ENCODE data around the gene PDE4D.
A peak's percentile ranks its signal among the peaks of the same experiment; 100 is the strongest.

Gene PDE4D

DNA sequence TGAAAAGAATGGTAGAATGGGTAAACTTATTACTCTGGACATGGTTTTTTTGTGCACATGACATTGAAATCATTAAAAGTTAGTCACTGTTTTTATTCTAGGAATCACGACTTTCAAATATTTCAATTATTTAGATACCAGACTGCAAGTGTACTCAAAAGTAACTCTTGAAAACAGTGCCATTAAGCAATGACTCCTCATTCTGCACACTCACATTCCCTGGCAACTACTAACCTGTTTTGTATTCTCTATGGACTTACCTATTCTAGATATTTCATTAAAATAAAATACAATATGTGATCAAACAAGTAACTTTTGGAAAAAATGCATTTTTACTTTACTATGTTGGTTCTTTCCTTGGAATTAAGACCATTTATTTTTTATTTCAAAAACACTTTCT, 607.0 kb downstream of the PDE4D start:
- no peak for DNase-seq (ENCODE audit: low spot score)

DNA sequence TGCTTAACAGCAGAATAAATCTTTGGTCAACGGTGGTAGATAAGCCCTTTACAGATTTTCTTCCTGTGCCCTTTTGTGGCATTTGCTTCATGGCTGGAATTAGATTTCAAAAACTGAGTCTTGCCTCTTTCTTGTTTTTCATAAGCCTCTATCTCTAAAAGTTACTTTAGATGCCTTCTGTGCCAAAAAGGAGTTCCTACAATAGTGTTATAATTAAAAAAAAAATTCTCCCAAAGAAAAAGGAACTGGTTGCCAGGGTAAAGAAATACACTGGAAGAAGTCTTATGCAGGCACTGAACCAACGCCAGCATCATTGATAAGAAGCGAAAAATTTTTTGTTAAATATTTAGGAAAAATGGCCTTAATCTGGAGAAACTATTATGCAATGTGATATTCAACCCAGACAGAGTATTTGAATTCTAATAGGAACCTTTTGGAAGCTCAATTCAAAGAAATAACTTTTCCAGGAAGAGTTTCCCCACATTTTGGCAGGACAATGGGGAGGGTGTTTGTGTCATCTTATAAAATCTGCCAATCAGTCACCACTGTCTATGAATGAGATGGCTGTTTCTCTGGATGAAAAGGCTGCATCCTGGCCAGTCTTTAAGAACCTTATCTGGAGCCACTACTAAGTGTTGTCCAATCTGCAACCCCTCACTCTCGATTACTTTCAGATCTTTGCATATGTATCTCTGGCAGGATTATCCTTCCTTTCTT, 608.1 kb downstream of the PDE4D start:
- no peak for DNase-seq (ENCODE audit: low spot score)

DNA sequence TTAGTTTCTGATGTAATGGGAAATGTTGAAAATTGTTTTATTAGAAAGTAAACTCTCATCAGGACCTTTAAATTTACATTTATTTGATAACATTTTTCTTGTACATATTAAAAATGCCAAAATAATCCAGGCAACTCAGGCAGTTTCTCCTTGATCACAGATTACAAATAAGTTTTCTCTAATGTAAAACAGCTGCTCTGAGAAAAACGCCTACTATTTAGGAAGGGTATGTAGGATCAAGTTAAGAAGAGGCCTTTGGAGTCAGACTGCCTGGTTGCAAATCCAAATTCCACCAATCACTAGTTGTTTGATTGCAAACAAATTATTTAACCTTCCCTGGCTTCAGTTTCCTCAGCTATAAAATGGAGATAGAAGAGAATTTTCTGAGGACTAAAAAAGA, 610.8 kb downstream of the PDE4D start:
- DNase-seq (ENCODE audit: low spot score), result no peak

- no peak for DNase-seq (ENCODE audit: low spot score)
Measured at GRCh38 chr5:59279979-59280378, 613.5 kb downstream of the PDE4D start.

GRCh38 chr5:59276917-59277372, 616.6 kb downstream of the PDE4D start:
- DNase-seq (ENCODE audit: low spot score), result no peak

DNA sequence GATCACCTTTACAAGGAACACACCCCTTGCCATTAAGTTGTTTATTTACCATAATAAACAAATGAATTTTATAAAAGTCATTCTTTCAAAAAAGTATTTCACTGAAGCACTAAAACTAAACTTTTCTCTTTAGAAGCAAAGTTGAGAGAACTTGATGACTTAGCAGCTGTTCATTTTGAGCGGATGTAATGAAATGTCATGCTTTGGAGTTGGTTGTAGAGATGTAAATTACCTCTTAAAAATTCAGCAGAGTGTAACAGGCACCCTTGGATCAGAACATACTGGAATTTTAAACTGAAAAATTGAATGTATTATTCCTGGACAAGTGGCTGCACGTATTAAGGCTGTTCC, 617.2 kb downstream of the PDE4D start:
- no peak for DNase-seq (ENCODE audit: low spot score)

DNA sequence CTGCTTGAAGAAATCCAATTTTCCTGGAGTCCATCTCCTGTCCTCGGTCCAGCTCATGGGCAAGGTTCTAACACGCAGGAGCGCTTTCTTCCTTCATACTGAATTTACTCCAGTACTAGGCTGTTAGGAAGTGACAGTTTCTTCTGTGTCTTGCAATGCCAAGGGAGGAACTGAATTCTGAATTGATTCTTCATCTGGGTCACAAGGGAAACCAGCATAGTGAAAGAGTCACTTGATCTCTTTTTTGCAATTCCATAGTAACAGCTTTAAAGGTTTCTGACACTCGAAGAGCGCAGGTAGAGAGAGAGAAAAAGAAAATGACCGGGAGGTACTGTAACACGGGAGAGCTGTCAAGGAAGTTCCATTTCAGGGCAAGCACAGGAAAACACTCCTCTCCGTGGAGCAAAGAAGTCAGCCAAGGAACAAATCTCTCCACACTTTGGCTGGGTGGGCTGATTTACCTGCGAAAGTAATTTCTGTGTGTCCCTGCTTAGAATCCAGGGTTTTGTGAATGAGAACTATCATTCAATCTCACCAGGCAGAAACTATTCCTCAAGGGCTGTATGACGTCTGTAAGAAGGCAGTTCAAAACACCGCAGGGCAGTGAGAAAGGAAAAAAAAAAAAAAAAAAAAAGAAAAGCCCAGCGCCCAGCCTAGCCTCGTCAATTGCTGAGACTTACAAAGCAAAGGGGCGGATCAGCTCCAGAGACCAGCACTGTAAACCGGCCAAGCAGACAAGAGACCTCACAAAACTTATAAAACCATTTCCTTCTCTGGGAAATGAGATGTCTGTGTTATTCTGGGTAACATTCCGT, 617.8 kb downstream of the PDE4D start:
- peak; percentile 38 for DNase-seq (ENCODE audit: low spot score)

DNA sequence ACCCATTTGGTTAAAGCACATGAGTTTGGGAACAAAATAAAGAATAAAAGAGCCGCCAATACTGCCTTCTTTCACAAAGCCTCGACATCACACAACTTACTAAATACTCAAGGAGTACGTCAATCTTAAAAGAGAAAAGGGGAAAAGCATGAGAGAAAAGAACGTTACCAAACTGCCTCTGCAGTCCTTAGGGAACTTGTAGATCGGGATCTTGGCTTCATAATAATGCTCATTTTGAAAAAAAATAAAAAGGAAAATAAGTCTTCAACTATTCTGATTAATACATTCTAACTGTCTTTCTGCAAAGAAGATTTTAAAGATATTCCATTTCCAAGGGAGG, 618.4 kb downstream of the PDE4D start:
- no peak for DNase-seq (ENCODE audit: low spot score)

GRCh38 chr5:59274106-59274636, 619.4 kb downstream of the PDE4D start:
- DNase-seq (ENCODE audit: low spot score), result no peak

DNA sequence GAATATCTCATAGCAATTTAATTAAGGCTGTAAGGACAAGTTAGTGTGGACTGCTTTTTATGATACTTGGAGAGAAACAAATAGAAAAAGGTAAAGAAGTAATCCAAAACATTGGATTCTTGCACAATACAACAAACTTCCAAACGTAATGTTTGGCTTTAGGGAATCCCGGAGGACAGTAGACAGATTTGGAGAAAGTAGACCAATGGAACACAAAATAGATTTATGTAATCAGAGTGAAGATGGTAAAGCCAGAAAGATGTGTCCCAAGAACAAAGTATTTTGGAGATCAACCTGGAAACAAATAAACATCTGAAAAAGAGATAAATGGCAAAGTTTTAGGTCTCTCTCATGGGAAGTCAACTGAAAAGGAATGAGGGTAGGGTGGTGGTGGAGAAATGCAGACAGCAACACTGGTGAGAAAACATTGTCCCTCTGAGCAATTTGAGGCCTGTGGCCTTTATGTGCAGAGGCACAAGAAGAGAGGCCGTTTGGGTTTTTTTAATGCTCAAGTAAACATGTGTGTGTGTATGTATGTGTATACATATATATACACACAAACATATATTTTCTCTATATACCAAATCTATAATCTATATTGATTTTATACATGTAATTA, 620.6 kb downstream of the PDE4D start:
- DNase-seq (ENCODE audit: low spot score), result no peak

DNA sequence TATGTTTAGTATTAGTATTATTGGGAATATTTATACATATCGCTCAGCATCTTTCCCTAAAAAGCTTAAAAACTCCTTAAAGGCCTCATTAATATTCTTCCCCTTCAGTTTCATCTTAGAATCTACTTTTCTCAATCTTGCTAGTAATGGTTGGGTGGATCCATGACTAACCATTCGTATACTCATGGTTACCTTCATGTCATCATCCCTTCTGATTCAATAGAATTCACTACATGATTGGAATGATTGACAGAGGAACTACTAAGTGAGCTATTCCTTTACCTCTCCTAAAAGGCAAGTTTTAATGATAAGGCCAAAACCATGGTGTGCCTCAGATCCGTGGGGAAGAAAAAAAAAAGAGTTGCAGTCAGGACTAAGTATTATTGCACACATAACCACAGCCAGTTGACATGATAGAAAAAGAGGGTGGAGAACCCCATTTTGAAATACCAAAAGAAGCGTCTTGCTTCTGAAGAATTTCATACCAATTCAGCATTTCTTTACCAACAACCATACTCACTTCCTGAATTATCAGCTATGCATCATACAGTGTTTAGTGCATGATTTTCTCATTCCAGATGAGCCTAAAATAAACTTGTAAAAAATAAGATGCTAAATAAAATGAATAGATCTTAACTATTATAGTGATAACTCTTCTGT, 624.6 kb downstream of the PDE4D start:
- no peak for DNase-seq (ENCODE audit: low spot score)

- no peak for DNase-seq (ENCODE audit: low spot score)
Measured at GRCh38 chr5:59267033-59267432, 626.5 kb downstream of the PDE4D start.

GRCh38 chr5:59266410-59266809, 627.1 kb downstream of the PDE4D start:
- DNase-seq (ENCODE audit: low spot score), result no peak

DNA sequence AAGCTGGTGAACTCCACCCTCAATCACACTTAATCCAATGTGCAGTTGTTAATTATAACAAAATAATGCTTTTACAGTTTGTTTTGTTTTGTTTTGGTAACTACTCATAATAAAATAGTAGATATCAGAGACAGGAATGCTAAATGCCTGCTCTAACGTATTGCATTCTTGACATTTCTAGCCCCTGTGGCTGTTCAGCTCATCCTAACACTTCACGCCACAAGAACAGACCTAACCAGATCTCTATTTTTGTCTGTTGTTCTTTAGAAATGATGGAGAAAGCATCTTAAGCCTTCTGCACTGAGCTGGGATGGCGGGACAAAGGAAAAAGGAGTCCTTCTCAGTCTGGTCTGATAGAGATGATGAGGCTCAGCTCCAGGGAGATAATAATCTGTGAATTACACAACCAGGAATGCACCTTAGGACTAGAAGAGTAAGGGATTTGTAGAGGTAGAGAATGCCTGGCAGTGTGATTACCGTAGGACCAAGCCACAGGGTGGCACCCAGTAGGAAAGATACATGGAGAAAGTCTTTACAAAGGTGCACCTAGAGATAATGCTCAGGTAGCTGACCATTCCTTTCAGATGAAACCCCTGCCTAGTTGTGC, 628.8 kb downstream of the PDE4D start:
- no peak for DNase-seq (ENCODE audit: low spot score)

DNA sequence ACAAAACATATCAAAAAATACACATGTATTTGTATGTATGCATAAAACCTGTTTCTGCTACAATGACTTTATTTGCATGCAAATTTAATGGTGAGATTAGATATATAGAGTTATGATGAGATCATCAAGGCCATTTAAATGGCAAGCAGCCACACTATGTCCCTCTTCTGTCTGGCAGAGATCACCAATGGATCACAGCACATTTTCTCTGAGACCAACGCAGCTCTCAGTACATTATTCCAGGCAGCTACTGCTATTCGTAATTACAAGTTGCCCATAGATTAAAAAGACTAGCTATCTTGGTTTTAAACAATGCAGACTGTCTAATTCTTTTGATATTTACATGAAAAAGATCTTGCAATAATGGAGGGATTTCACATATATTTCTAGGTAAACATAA, 629.5 kb downstream of the PDE4D start:
- DNase-seq (ENCODE audit: low spot score), result no peak

GRCh38 chr5:59261969-59262368, 631.6 kb downstream of the PDE4D start:
- DNase-seq (ENCODE audit: low spot score), result no peak

- no peak for DNase-seq (ENCODE audit: low spot score)
Measured at GRCh38 chr5:59260973-59261372, 632.6 kb downstream of the PDE4D start.

GRCh38 chr5:59260200-59260599, 633.3 kb downstream of the PDE4D start:
- DNase-seq (ENCODE audit: low spot score), result no peak

- no peak for DNase-seq (ENCODE audit: low spot score)
Measured at GRCh38 chr5:59259237-59259636, 634.3 kb downstream of the PDE4D start.

DNA sequence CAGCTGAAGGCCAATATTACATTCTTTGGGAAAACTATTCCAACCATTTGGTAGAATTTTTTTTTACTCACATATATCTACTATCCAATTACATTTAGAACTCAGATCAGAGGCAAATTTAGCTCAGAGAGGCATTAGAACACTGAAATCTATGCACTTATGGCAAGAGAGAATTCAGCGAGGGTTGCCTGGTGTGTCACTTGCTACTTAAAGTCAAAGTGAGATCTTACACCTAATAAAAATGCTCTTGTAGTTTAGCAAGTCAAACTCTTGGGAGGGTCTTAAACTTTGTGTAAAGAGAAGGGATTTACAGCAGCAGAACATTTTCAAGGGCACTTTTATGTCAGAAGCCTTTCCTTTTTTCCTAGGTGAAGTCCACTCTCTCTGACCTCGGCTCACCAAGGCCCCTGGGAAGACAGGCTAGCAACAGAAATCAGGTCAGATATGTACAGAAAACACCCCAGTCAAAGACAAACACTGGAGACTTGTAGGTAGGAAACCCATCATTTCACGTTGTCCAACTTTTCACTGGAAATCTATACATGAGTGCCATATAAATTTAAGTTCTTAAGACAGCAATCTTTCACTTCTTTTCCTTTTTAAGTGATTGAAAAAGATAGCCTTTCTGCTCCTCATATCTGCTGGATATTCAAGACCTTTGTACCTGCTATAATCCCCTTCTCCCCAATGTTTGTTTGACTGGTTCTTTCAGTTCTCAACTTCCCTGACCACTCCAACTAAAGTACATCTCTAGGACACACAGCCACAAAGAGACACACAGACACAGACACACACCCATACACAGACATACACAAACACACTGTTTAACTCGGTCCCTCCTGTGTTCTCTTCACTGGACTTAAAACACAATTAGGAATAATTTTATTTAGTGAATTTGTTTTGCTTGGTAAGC, 635.8 kb downstream of the PDE4D start:
- DNase-seq (ENCODE audit: low spot score), result no peak

DNA sequence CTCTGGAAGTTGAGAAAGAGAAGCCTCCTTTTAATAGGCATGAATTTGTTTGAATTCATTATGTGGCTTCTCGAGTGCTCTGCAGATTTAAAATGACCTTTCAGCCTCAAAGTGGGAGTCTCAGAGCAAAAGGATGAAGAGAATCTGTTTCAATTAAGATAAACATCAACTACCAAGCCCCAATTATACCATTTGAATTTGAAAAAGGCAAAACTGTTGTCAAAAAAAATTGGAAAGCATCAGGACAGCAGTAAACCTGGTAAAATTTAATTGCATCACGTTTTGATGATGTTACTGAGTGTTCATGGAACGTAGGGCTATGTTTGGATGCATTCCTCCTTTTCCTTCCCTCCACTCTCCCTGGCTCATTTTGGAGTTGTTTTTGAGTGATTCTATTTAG, 637.2 kb downstream of the PDE4D start:
- no peak for DNase-seq (ENCODE audit: low spot score)
